Right atrium auricular region (tissue), 2 donors: ENCODE data around the gene TKFC. TPM values are rescaled to one million over a fixed set of nuclear protein-coding genes. Genes with fewer than 3 reads are reported as not detected.

Experiments used
- DNase-seq: peaks from one replicate; pipeline ENCODE4 v3.0.0-alpha.2; 2019; ENCODE audit warnings: low spot score
- H3K27ac ChIP-seq, 2 donors: fragments of 200-600 bp; sonication (generic); 1 replicate in 1 of 2; 2 replicates in 1 of 2; pipeline ENCODE4 v1.5.1; 2016 to 2019
- H3K27me3 ChIP-seq, 2 donors: fragments of 200-600 bp; sonication (generic); one replicate each; pipeline versions ENCODE4 v1.5.1 to v1.6.0; 2017 to 2019
- H3K36me3 ChIP-seq: fragments of 200-600 bp; sonication (generic); one replicate; pipeline ENCODE4 v1.5.1; 2016
- H3K4me1 ChIP-seq, 2 donors: fragments of 200-600 bp; sonication (generic); one replicate each; pipeline versions ENCODE4 v1.5.1 to v1.6.0; 2017 to 2019
- H3K4me3 ChIP-seq, 2 donors: fragments of 200-600 bp; sonication (generic); 1 replicate in 1 of 2; 2 replicates in 1 of 2; pipeline ENCODE4 v1.5.1; 2017 to 2019; ENCODE audit warnings: mild to moderate bottlenecking in 1 of 2, moderate library complexity in 1 of 2
- H3K9me3 ChIP-seq, 2 donors: fragments of 200-600 bp; sonication (generic); one replicate each; pipeline ENCODE4 v1.5.1; 2019
- CTCF ChIP-seq, 2 donors: fragments of 200-600 bp; sonication (generic); IDR thresholded peaks; one replicate each; pipeline ENCODE4 v1.5.1; 2019; ENCODE audit warnings: antibody characterized with exemption in 2 of 2
- total RNA-seq, 2 donors: library from RNA; depleted of rRNA; stranded (reverse); fragments of >200 nt; gene quantifications; one replicate each; pipeline ENCODE4 v1.1.0, GENCODE V29; 2016

The TKFC gene
- total RNA-seq, 2 donors from 2014 or later: 9.7 to 11.3 TPM

DNA sequence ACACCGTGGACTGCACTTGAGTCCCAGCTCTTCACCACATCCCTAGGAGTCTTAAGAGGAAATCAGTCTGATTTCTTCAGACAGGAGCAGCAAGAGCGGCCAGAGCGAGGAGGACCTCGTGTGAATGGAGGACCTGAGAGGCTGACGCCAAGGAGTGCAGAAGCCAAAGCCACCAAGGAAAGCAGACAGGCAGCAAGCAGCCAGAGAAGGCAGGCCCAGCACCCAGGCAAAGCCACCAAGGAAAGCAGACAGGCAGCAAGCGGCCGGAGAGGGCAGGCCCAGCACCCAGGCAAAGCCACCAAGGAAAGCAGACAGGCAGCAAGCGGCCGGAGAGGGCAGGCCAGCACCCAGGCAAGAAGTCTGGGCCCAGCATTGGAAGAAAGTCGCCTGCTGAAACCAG lies 16.9 kb downstream of the TKFC start:
- H3K36me3 ChIP-seq: peaks cover 46% of the 10 kb centered on the region
- DNase-seq: no peak
- TF ChIP-seq CTCF (IDR thresholded peaks at IDR 0.05): no peak
- no peaks in the 10 kb centered on the region for H3K9me3 ChIP-seq
- H3K27me3 ChIP-seq: no peaks in the 10 kb centered on the region
- H3K4me3 ChIP-seq: no peak overlapping the region
- no peaks in the 10 kb centered on the region for H3K4me1 ChIP-seq
- no peak overlapping the region for H3K27ac ChIP-seq

DNA sequence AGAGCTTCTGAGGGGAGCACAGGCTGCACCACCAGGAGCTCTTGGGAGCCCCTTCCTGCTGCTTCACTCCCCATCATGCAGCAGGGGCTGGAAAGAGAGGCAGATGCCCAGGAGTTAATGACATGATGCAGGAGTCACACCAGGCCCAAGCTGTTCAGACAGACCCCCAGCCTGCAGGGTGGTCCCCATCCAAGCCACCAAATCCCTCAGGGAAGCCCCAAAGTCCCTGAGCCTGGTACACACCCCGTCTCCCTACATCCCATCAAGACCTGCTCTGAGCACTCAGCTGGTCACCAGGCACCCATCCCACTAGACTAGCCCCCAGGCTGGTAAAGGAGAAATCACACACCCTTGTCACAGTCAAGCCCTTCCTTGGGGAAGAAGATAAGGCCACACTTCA lies 17.3 kb downstream of the TKFC start:
- no peaks in the 10 kb centered on the region for H3K9me3 ChIP-seq
- no peak for TF ChIP-seq CTCF (IDR thresholded peaks at IDR 0.05)

DNA sequence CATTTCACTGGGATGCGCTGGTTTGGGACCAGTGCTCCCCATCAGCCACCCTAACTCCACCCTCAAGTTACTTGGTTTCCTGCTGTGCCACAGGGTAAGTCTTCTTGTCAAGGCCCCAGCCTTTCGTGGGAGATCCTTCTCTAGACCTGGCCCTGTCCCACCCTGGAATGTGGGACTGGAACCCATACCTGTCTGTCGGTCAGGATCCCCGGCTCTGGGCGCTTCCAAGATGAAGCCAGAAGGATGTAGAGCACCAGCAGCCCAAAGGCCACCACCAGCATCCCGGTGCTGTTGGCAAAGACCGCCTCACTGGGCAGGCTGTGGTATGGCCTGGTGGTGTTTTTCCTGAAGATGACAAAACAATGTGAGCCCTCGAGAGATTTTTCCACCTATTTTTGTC lies 17.8 kb downstream of the TKFC start:
- Histone ChIP-seq H3K27me3 (no peaks in the 10 kb centered on the region), H3K27ac (no peak overlapping the region), H3K36me3 (peaks cover 46% of the 10 kb centered on the region), H3K9me3 (no peaks in the 10 kb centered on the region), H3K4me1 (no peaks in the 10 kb centered on the region), H3K4me3 (no peak overlapping the region)
- TF ChIP-seq CTCF (IDR thresholded peaks at IDR 0.05): no peak
- DNase-seq: no peak

More for the DNA sequence above, 17.3 kb downstream of the TKFC start:
- H3K4me1 ChIP-seq: no peaks in the 10 kb centered on the region
- H3K27me3 ChIP-seq: no peaks in the 10 kb centered on the region
- no peak overlapping the region for H3K27ac ChIP-seq
- peaks cover 46% of the 10 kb centered on the region for H3K36me3 ChIP-seq
- DNase-seq: no peak
- H3K4me3 ChIP-seq: no peak overlapping the region

GRCh38 chr11:61352038-61352437 lies 19.0 kb downstream of the TKFC start:
- no peak overlapping the region for H3K4me3 ChIP-seq
- DNase-seq: no peak

GRCh38 chr11:61353131-61354067 lies 20.4 kb downstream of the TKFC start:
- H3K36me3 ChIP-seq: peaks cover 46% of the 10 kb centered on the region
- H3K4me1 ChIP-seq: no peaks in the 10 kb centered on the region
- DNase-seq: no peak
- no peak overlapping the region for H3K27ac ChIP-seq
- H3K27me3 ChIP-seq: no peaks in the 10 kb centered on the region
- no peak overlapping the region for H3K4me3 ChIP-seq
- no peaks in the 10 kb centered on the region for H3K9me3 ChIP-seq
- no peak for TF ChIP-seq CTCF (IDR thresholded peaks at IDR 0.05)

More at GRCh38 chr11:61352038-61352437, 19.0 kb downstream of the TKFC start:
- Histone ChIP-seq H3K9me3 (no peaks in the 10 kb centered on the region), H3K27me3 (no peaks in the 10 kb centered on the region), H3K27ac (no peak overlapping the region), H3K4me1 (no peaks in the 10 kb centered on the region), H3K36me3 (peaks cover 46% of the 10 kb centered on the region)
- no peak for TF ChIP-seq CTCF (IDR thresholded peaks at IDR 0.05)
